HEK293T (cell line): ENCODE results near the gene FGGY.

Source experiments
- CTCF ChIA-PET: fragments of 350-600 bp; formaldehyde crosslinking; extraction: SDS; loops from one replicate; lab custom pipeline; 2021; ENCODE audit warnings: antibody characterized with exemption, inconsistent platforms; lab: Yijun Ruan, JAX
- POLR2A ChIA-PET: fragments of 350-600 bp; formaldehyde crosslinking; extraction: SDS; loops from one replicate; lab custom pipeline; 2020; ENCODE audit warnings: antibody characterized with exemption, inconsistent platforms; lab: Yijun Ruan, JAX
- DNase-seq: peaks from one replicate; pipeline ENCODE4 v3.0.0; 2012; ENCODE audit warnings: mixed read lengths; ENCODE audit errors: extremely low spot score
- ARNT ChIP-seq: fragments of 450-650 bp; IDR thresholded peaks from 2 replicates; pipeline ENCODE4 v1.6.1; 2017; ENCODE audit warnings: mild to moderate bottlenecking
- BHLHE40 ChIP-seq: fragments of 450-650 bp; IDR thresholded peaks from 2 replicates; pipeline ENCODE4 v1.6.1; 2016; ENCODE audit warnings: mild to moderate bottlenecking, moderate library complexity, borderline replicate concordance
- CTBP1 ChIP-seq: fragments of 450-650 bp; IDR thresholded peaks from 2 replicates; pipeline ENCODE4 v1.6.1; 2016; ENCODE audit warnings: borderline replicate concordance
- ELF4 ChIP-seq: fragments of 450-650 bp; IDR thresholded peaks from 2 replicates; pipeline ENCODE4 v1.6.1; 2017; ENCODE audit warnings: antibody characterized with exemption
- FOXA1 ChIP-seq: fragments of 450-650 bp; IDR thresholded peaks from 2 replicates; pipeline ENCODE4 v1.6.1; 2016; ENCODE audit warnings: mild to moderate bottlenecking
- FOXK2 ChIP-seq: fragments of 450-650 bp; IDR thresholded peaks from 2 replicates; pipeline ENCODE4 v1.6.1; 2016; ENCODE audit warnings: mild to moderate bottlenecking
- FOXM1 ChIP-seq: fragments of 450-650 bp; IDR thresholded peaks from 2 replicates; pipeline ENCODE4 v1.6.1; 2017; ENCODE audit warnings: mild to moderate bottlenecking, borderline replicate concordance
- HDGF ChIP-seq: fragments of 450-650 bp; IDR thresholded peaks from 2 replicates; pipeline ENCODE4 v1.6.1; 2017; ENCODE audit warnings: antibody characterized with exemption, borderline replicate concordance
- L3MBTL2 ChIP-seq: fragments of 450-650 bp; conservative IDR thresholded peaks from 2 replicates; pipeline ENCODE4 v1.6.1; 2016; ENCODE audit warnings: mild to moderate bottlenecking
- LEF1 ChIP-seq: fragments of 450-650 bp; IDR thresholded peaks from 2 replicates; pipeline ENCODE4 v1.6.1; 2017; ENCODE audit warnings: mild to moderate bottlenecking, borderline replicate concordance
- NFRKB ChIP-seq: fragments of 450-650 bp; IDR thresholded peaks from 2 replicates; pipeline ENCODE4 v1.6.1; 2016; ENCODE audit warnings: mild to moderate bottlenecking, moderate library complexity
- PKNOX1 ChIP-seq: fragments of 450-650 bp; IDR thresholded peaks from 2 replicates; pipeline ENCODE4 v1.6.1; 2016
- SP1 ChIP-seq: fragments of 450-650 bp; IDR thresholded peaks from 2 replicates; pipeline ENCODE4 v1.6.1; 2017
- SUZ12 ChIP-seq: fragments of 450-650 bp; IDR thresholded peaks from 2 replicates; pipeline ENCODE4 v1.6.1; 2016; ENCODE audit warnings: mild to moderate bottlenecking
- TARDBP ChIP-seq: fragments of 450-650 bp; IDR thresholded peaks from 2 replicates; pipeline ENCODE4 v1.6.1; 2016
- ZNF384 ChIP-seq: fragments of 450-650 bp; IDR thresholded peaks from 2 replicates; pipeline ENCODE4 v1.6.1; 2016

FGGY gene

GRCh38 chr1:59401581-59401980, 104.7 kb downstream of the FGGY start:
- TF ChIP-seq ARNT = no peak
- TF ChIP-seq HDGF = no peak
- TF ChIP-seq FOXM1 = no peak
- TF ChIP-seq PKNOX1 = no peak
- TF ChIP-seq ELF4 = no peak
- no peak for TF ChIP-seq FOXK2
- TF ChIP-seq NFRKB = no peak
- no peak for TF ChIP-seq SUZ12
- TF ChIP-seq ZNF384 = no peak
- TF ChIP-seq L3MBTL2 = no peak
- TF ChIP-seq LEF1 = no peak
- TF ChIP-seq SP1 = no peak
- TF ChIP-seq TARDBP = no peak
- TF ChIP-seq BHLHE40 = no peak
- TF ChIP-seq FOXA1 = no peak
- no peak for TF ChIP-seq CTBP1
- ChIA-PET CTCF (no interaction called here), POLR2A (no interaction called here)
- no peak for DNase-seq

GRCh38 chr1:59404796-59405195, 107.9 kb downstream of the FGGY start:
- ChIA-PET POLR2A (no interaction called here), CTCF (no interaction called here)
- TF ChIP-seq FOXM1 = no peak
- TF ChIP-seq BHLHE40 = no peak
- TF ChIP-seq ELF4 = no peak
- TF ChIP-seq TARDBP = no peak
- no peak for TF ChIP-seq LEF1
- no peak for TF ChIP-seq ZNF384
- TF ChIP-seq PKNOX1 = no peak
- TF ChIP-seq SUZ12 = no peak
- DNase-seq = no peak

- TF ChIP-seq TARDBP (no peak), FOXM1 (no peak), BHLHE40 (no peak), PKNOX1 (no peak), FOXA1 (no peak), NFRKB (no peak), FOXK2 (no peak), SUZ12 (no peak)
- ChIA-PET POLR2A (no interaction called here), CTCF (interaction anchor here (0.8 kb wide), 1 partner anchor 22 kb away, joined by 3 read pairs; no protein-coding TSS in a partner anchor)
- DNase-seq = no peak
Observed at GRCh38 chr1:59406437-59407164, 109.7 kb downstream of the FGGY start.

GRCh38 chr1:59408608-59409240, 111.8 kb downstream of the FGGY start:
- no peak for DNase-seq
- CTCF ChIA-PET = interaction anchor here (0.9 kb wide), 1 partner anchor 291 kb away, joined by 3 read pairs; no protein-coding TSS in a partner anchor
- POLR2A ChIA-PET = no interaction called here
- TF ChIP-seq ZNF384 (no peak), ELF4 (no peak), FOXA1 (no peak), LEF1 (no peak), HDGF (no peak), NFRKB (no peak), TARDBP (no peak), FOXM1 (no peak), PKNOX1 (no peak), FOXK2 (no peak), ARNT (no peak), SP1 (no peak), SUZ12 (no peak), BHLHE40 (no peak), CTBP1 (no peak), L3MBTL2 (no peak)

GRCh38 chr1:59409549-59409948, 112.7 kb downstream of the FGGY start:
- no peak for TF ChIP-seq SP1
- no peak for TF ChIP-seq ELF4
- no peak for TF ChIP-seq ZNF384
- no peak for TF ChIP-seq ARNT
- no peak for TF ChIP-seq FOXA1
- no peak for TF ChIP-seq FOXK2
- no peak for TF ChIP-seq TARDBP
- no peak for TF ChIP-seq HDGF
- no peak for TF ChIP-seq BHLHE40
- no peak for TF ChIP-seq L3MBTL2
- no peak for TF ChIP-seq LEF1
- no peak for DNase-seq
- ChIA-PET CTCF (no interaction called here), POLR2A (no interaction called here)

- no peak for DNase-seq
- CTCF ChIA-PET = no interaction called here
- POLR2A ChIA-PET = no interaction called here
- TF ChIP-seq NFRKB (no peak), SP1 (no peak), SUZ12 (no peak), ZNF384 (no peak), ARNT (no peak), CTBP1 (no peak), ELF4 (no peak), FOXM1 (no peak), TARDBP (no peak), FOXK2 (no peak), PKNOX1 (no peak), L3MBTL2 (no peak), LEF1 (no peak), FOXA1 (no peak), BHLHE40 (no peak), HDGF (no peak)
Observed at GRCh38 chr1:59409986-59410385, 113.1 kb downstream of the FGGY start.
